PC-9 (cell line): ENCODE measurements around the gene PLEKHA1. TPM values are rescaled to one million over a fixed set of nuclear protein-coding genes. Genes with fewer than 3 reads are reported as not detected.

Source experiments
- BruUV-seq: library from RNA; stranded (reverse); fragments of 400-500 nt; replicated peaks from 2 replicates; lab custom pipeline; 2021; lab: Mats Ljungman, UMichigan
- CTCF ChIA-PET: fragments of 300-600 bp; sonication (Branson Sonifier 250); formaldehyde crosslinking; loops from one replicate; lab custom pipeline; 2022; ENCODE audit warnings: antibody characterized with exemption; lab: Charles Lee
- POLR2A ChIA-PET: fragments of 300-600 bp; sonication (Branson Sonifier 250); formaldehyde crosslinking; loops from one replicate; lab custom pipeline; 2022; ENCODE audit warnings: antibody characterized with exemption; ENCODE audit not compliant: unreplicated experiment; lab: Charles Lee
- DNase-seq, 2 experiments: peaks; one replicate each; pipeline versions ENCODE4 v3.0.0 to v3.0.0-alpha.2; 2015 to 2022; ENCODE audit warnings: mixed read lengths in 1 of 2
- H2AFZ ChIP-seq: fragments of 200-600 bp; sonication (generic); 2 replicates; pipeline ENCODE4 v1.8.1; 2017; ENCODE audit warnings: antibody characterized with exemption
- H3F3A ChIP-seq: fragments of 200-600 bp; sonication (generic); 2 replicates; pipeline ENCODE4 v1.8.1; 2017; ENCODE audit warnings: antibody characterized with exemption, mild to moderate bottlenecking, low read depth; ENCODE audit not compliant: insufficient read depth
- H3K27ac ChIP-seq: fragments of 200-600 bp; sonication (generic); 2 replicates; pipeline ENCODE4 v1.6.1; 2016; ENCODE audit warnings: mixed run types
- H3K27me3 ChIP-seq: fragments of 200-600 bp; sonication (generic); 2 replicates; pipeline ENCODE4 v1.6.1; 2016; ENCODE audit warnings: low read depth, mixed run types; ENCODE audit not compliant: insufficient read depth
- H3K36me3 ChIP-seq: fragments of 200-600 bp; sonication (generic); 2 replicates; pipeline ENCODE4 v1.6.1; 2016; ENCODE audit warnings: low read depth, mixed run types
- H3K4me1 ChIP-seq: fragments of 200-600 bp; sonication (generic); replicated peaks from 2 replicates; pipeline ENCODE4 v1.6.1; 2016; ENCODE audit warnings: mixed run types; ENCODE audit not compliant: insufficient read depth
- H3K4me2 ChIP-seq: fragments of 200-600 bp; sonication (generic); 2 replicates; pipeline ENCODE4 v1.6.1; 2017; ENCODE audit warnings: mixed run types
- H3K4me3 ChIP-seq: fragments of 200-600 bp; sonication (generic); 2 replicates; pipeline ENCODE4 v1.6.1; 2016; ENCODE audit warnings: mixed run types
- H3K79me2 ChIP-seq: fragments of 200-600 bp; sonication (generic); 2 replicates; pipeline ENCODE4 v1.6.1; 2017; ENCODE audit warnings: low read depth, mixed run types
- H3K9me2 ChIP-seq: fragments of 200-600 bp; sonication (generic); 2 replicates; pipeline ENCODE4 v1.8.1; 2017; ENCODE audit warnings: mild to moderate bottlenecking; ENCODE audit not compliant: insufficient read depth
- H3K9me3 ChIP-seq: fragments of 200-600 bp; sonication (generic); 2 replicates; pipeline ENCODE4 v1.8.1; 2016; ENCODE audit warnings: low read depth; ENCODE audit not compliant: insufficient read depth
- H4K20me1 ChIP-seq: fragments of 200-600 bp; sonication (generic); 2 replicates; pipeline ENCODE4 v1.8.1; 2017; ENCODE audit not compliant: insufficient read depth
- CTCF ChIP-seq: fragments of 200-600 bp; sonication (generic); conservative IDR thresholded peaks from 2 replicates; pipeline ENCODE4 v1.6.1; 2017; ENCODE audit warnings: mixed run types, antibody characterized with exemption, mild to moderate bottlenecking, moderate library complexity
- EZH2 ChIP-seq: fragments of 200-600 bp; sonication (generic); IDR thresholded peaks from 2 replicates; pipeline ENCODE4 v1.8.0; 2017; ENCODE audit warnings: antibody characterized with exemption, low read depth
- intact Hi-C: fragments of 100-400 bp; cut with micrococcal nuclease; formaldehyde crosslinking; loops from one replicate; pipeline ENCODE4 v1.10.0; 2022; ENCODE audit not compliant: unreplicated experiment
- total RNA-seq: library from RNA; stranded (reverse); gene quantifications from 2 replicates; pipeline ENCODE4 v1.2.3, GENCODE V29; 2021

Gene PLEKHA1
- total RNA-seq, 1 experiment from 2014 or later, result 33.8 TPM

DNA sequence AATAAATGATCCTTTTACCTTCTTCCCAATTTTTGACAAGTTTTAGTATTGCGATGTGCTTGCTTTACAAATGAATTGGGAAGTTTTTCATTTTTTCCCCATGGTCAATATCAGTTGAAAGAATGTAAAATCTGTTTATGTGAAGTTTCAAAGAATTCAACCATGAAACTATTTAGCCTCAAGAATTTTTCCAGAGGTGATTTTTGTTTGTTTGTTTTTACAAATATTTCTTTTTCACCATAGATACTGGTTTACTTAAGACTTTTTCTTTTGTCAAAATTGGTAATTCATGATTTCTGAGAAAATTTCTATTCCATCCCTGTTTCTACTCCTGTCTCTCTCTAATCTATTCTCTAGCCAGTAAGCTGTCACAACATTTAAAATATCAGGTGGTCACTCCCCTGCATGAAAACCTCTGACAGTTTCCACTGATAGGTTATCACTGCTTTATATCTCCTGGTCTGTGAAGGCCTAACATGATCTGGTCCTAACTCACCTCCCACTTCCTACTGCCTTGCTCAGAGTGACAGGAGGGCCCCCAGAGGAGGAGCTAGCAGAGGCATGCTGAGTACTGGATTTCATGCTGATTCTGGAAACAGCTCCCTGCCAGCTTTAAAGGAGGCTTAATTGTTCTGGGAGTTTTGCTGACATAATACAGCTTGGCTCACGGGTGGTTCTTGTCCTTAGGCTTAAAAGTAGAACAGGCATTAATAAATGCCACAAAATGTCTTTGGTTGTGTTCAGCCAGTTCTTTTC is 72.3 kb downstream of the PLEKHA1 start:
- TF ChIP-seq EZH2 (no peak), CTCF (no peak)
- no peaks in the 10 kb centered on the region for H3K36me3 ChIP-seq
- CTCF ChIA-PET, result no interaction called here
- intact Hi-C loops, result no loop called here
- BruUV-seq, result no TSS peak
- H3K9me3 ChIP-seq, result no peaks in the 10 kb centered on the region
- H2AFZ ChIP-seq, result no peak overlapping the region
- H3K27me3 ChIP-seq, result no peaks in the 10 kb centered on the region
- POLR2A ChIA-PET, result no interaction called here
- H3K4me3 ChIP-seq, result no peak overlapping the region
- H3F3A ChIP-seq, result no peaks in the 10 kb centered on the region
- H3K4me2 ChIP-seq, result no peak overlapping the region
- no peak for DNase-seq
- no peak overlapping the region for H3K27ac ChIP-seq
- H3K9me2 ChIP-seq, result no peaks in the 10 kb centered on the region
- no peaks in the 10 kb centered on the region for H4K20me1 ChIP-seq
- H3K79me2 ChIP-seq, result no peaks in the 10 kb centered on the region
- H3K4me1 ChIP-seq, result no peaks in the 10 kb centered on the region

GRCh38 chr10:122448600-122448999 is 74.1 kb downstream of the PLEKHA1 start:
- no peak overlapping the region for H3K27ac ChIP-seq
- H3K27me3 ChIP-seq, result no peaks in the 10 kb centered on the region
- DNase-seq, result no peak
- no peak overlapping the region for H2AFZ ChIP-seq
- TF ChIP-seq EZH2 (no peak), CTCF (no peak)
- CTCF ChIA-PET, result no interaction called here
- no peaks in the 10 kb centered on the region for H3F3A ChIP-seq
- H4K20me1 ChIP-seq, result no peaks in the 10 kb centered on the region
- intact Hi-C loops, result no loop called here
- H3K79me2 ChIP-seq, result no peaks in the 10 kb centered on the region
- H3K4me2 ChIP-seq, result no peak overlapping the region
- POLR2A ChIA-PET, result no interaction called here
- no peaks in the 10 kb centered on the region for H3K9me2 ChIP-seq
- BruUV-seq, result no TSS peak
- no peak overlapping the region for H3K4me3 ChIP-seq
- no peaks in the 10 kb centered on the region for H3K4me1 ChIP-seq
- H3K36me3 ChIP-seq, result no peaks in the 10 kb centered on the region
- no peaks in the 10 kb centered on the region for H3K9me3 ChIP-seq

- no peak for TF ChIP-seq CTCF
- TF ChIP-seq EZH2, result no peak
- no peaks in the 10 kb centered on the region for H4K20me1 ChIP-seq
- POLR2A ChIA-PET, result no interaction called here
- CTCF ChIA-PET, result no interaction called here
- H3K9me3 ChIP-seq, result no peaks in the 10 kb centered on the region
- no peaks in the 10 kb centered on the region for H3K36me3 ChIP-seq
- no peaks in the 10 kb centered on the region for H3K79me2 ChIP-seq
- intact Hi-C loops, result no loop called here
- no peaks in the 10 kb centered on the region for H3K27me3 ChIP-seq
- no peaks in the 10 kb centered on the region for H3F3A ChIP-seq
- no peaks in the 10 kb centered on the region for H3K4me1 ChIP-seq
- H3K9me2 ChIP-seq, result no peaks in the 10 kb centered on the region
- BruUV-seq, result no TSS peak
- no peak overlapping the region for H3K27ac ChIP-seq
- H3K4me2 ChIP-seq, result no peak overlapping the region
- H2AFZ ChIP-seq, result no peak overlapping the region
- no peak overlapping the region for H3K4me3 ChIP-seq
- DNase-seq, result no peak
These were observed 74.6 kb downstream of the PLEKHA1 start for GRCh38 chr10:122449153-122449552.
